Aorta (tissue), 4 donors: ENCODE results near the gene NKAPD1. TPM values are rescaled to one million over a fixed set of nuclear protein-coding genes. Genes with fewer than 3 reads are reported as not detected.

Experiments
- polyA plus RNA-seq, 2 donors: library from polyadenylated mRNA; stranded (reverse); fragments of 200-250 nt; gene quantifications; one replicate each; pipeline ENCODE4 v1.2.3, GENCODE V29; 2013
- total RNA-seq, 2 donors: library from RNA; stranded (reverse); fragmentation: NEBNext Ultra II Directional; extraction: Animal tissue kit (Norgen Biotek cat#: 25700); gene quantifications; one replicate each; pipeline ENCODE4 v1.2.1, GENCODE V29; 2021
- donor health status: healthy with polysubstance abuse.
- donor health status: Bipolar disorder and iron deficiency.
- donor health status: DM: no; HTN: no; CAD: no.
- donor health status: DM: yes; HTN: yes; CAD: no.

NKAPD1 gene
- total and polyA plus RNA-seq, 4 donors, result 14.4 to 19.7 (median 15.5) TPM

Other genes starting within 250 kb of the NKAPD1 start
- gene ALG9, start 202.7 kb upstream of the NKAPD1 start, total RNA-seq, result 10 to 100 TPM; 25.1 to 27.8 TPM
- gene ALG9, start 202.7 kb upstream of the NKAPD1 start, polyA plus RNA-seq, result 10 to 100 TPM in 1 of 2 donors, 1 to 10 TPM in 1; 6.4 to 31.0 TPM
- 1 to 10 TPM; 1.4 to 1.9 TPM for gene FDXACB1, start 195.1 kb upstream of the NKAPD1 start, total RNA-seq
- gene FDXACB1, start 195.1 kb upstream of the NKAPD1 start, polyA plus RNA-seq, result 1 to 10 TPM in 1 of 2 donors, under 1 TPM in 1; 0.95 to 1.0 TPM
- 10 to 100 TPM in 1 of 2 donors, 1 to 10 TPM in 1; 6.6 to 15.2 TPM for gene CFAP68, start 194.8 kb upstream of the NKAPD1 start, total RNA-seq
- gene CFAP68, start 194.8 kb upstream of the NKAPD1 start, polyA plus RNA-seq, result 10 to 100 TPM; 11.5 to 22.0 TPM
- gene CRYAB, start 162.5 kb upstream of the NKAPD1 start, total RNA-seq, result 1,000 to 10,000 TPM in 1 of 2 donors, 100 to 1,000 TPM in 1; 323 to 2,347 TPM
- gene CRYAB, start 162.5 kb upstream of the NKAPD1 start, polyA plus RNA-seq, result 100 to 1,000 TPM; 483 to 702 TPM
- 10 to 100 TPM; 18.1 to 24.8 TPM for gene HSPB2, start 161.6 kb upstream of the NKAPD1 start, total RNA-seq
- gene HSPB2, start 161.6 kb upstream of the NKAPD1 start, polyA plus RNA-seq, result 10 to 100 TPM; 13.8 to 60.2 TPM
- 1 to 10 TPM; 2.7 to 5.2 TPM for gene C11orf52, start 155.4 kb upstream of the NKAPD1 start, total RNA-seq
- 1 to 10 TPM; 5.3 to 5.6 TPM for gene C11orf52, start 155.4 kb upstream of the NKAPD1 start, polyA plus RNA-seq
- 10 to 100 TPM; 54.4 to 61.8 TPM for gene DIXDC1, start 137.0 kb upstream of the NKAPD1 start, total RNA-seq
- 10 to 100 TPM; 29.8 to 33.0 TPM for gene DIXDC1, start 137.0 kb upstream of the NKAPD1 start, polyA plus RNA-seq
- 10 to 100 TPM; 20.7 to 20.8 TPM for gene DLAT, start 48.9 kb upstream of the NKAPD1 start, total RNA-seq
- gene DLAT, start 48.9 kb upstream of the NKAPD1 start, polyA plus RNA-seq, result 10 to 100 TPM; 11.9 to 12.8 TPM
- gene PIH1D2, start 282 bp upstream of the NKAPD1 start, total RNA-seq, result 1 to 10 TPM in 1 of 2 donors, under 1 TPM in 1; 0.49 to 1.4 TPM
- gene PIH1D2, start 282 bp upstream of the NKAPD1 start, polyA plus RNA-seq, result 10 to 100 TPM in 1 of 2 donors, 1 to 10 TPM in 1; 1.0 to 10.3 TPM
- gene TIMM8B, start 12.5 kb downstream of the NKAPD1 start, total RNA-seq, result 10 to 100 TPM; 30.4 to 31.9 TPM
- 100 to 1,000 TPM in 1 of 2 donors, 10 to 100 TPM in 1; 45.4 to 131 TPM for gene TIMM8B, start 12.5 kb downstream of the NKAPD1 start, polyA plus RNA-seq
- 10 to 100 TPM; 58.4 to 65.2 TPM for gene SDHD, start 12.6 kb downstream of the NKAPD1 start, total RNA-seq
- gene SDHD, start 12.6 kb downstream of the NKAPD1 start, polyA plus RNA-seq, result 100 to 1,000 TPM in 1 of 2 donors, 10 to 100 TPM in 1; 96.3 to 157 TPM
- 10 to 100 TPM; 11.1 to 17.1 TPM for gene IL18, start 89.8 kb downstream of the NKAPD1 start, total RNA-seq
- 10 to 100 TPM in 1 of 2 donors, 1 to 10 TPM in 1; 4.1 to 29.8 TPM for gene IL18, start 89.8 kb downstream of the NKAPD1 start, polyA plus RNA-seq
- gene TEX12, start 93.1 kb downstream of the NKAPD1 start, total RNA-seq, result under 1 TPM; 0.57 to 0.97 TPM
- not detected for gene TEX12, start 93.1 kb downstream of the NKAPD1 start, polyA plus RNA-seq
- gene BCO2, start 101.2 kb downstream of the NKAPD1 start, total RNA-seq, result 1 to 10 TPM; 6.1 to 9.1 TPM
- gene BCO2, start 101.2 kb downstream of the NKAPD1 start, polyA plus RNA-seq, result 10 to 100 TPM in 1 of 2 donors, 1 to 10 TPM in 1; 1.1 to 13.0 TPM
- gene PTS, start 152.1 kb downstream of the NKAPD1 start, total RNA-seq, result 10 to 100 TPM; 36.5 to 48.3 TPM
- gene PTS, start 152.1 kb downstream of the NKAPD1 start, polyA plus RNA-seq, result 10 to 100 TPM; 42.0 to 61.2 TPM
- gene PLET1, start 186.6 kb downstream of the NKAPD1 start, total RNA-seq, result not detected
- not detected for gene PLET1, start 186.6 kb downstream of the NKAPD1 start, polyA plus RNA-seq